Activated CD8-positive, alpha-beta memory T cell treated with anti-CD3 and anti-CD28 coated beads, Interleukin-2, amount 50 U/mL, for 24 hours (primary cell): ENCODE measurements around the gene DHRS4L2.

Experiments
- DNase-seq: peaks from one replicate; pipeline ENCODE4 v3.0.0-alpha.2; 2020; ENCODE audit errors: extremely low read depth

The DHRS4L2 gene

DNA sequence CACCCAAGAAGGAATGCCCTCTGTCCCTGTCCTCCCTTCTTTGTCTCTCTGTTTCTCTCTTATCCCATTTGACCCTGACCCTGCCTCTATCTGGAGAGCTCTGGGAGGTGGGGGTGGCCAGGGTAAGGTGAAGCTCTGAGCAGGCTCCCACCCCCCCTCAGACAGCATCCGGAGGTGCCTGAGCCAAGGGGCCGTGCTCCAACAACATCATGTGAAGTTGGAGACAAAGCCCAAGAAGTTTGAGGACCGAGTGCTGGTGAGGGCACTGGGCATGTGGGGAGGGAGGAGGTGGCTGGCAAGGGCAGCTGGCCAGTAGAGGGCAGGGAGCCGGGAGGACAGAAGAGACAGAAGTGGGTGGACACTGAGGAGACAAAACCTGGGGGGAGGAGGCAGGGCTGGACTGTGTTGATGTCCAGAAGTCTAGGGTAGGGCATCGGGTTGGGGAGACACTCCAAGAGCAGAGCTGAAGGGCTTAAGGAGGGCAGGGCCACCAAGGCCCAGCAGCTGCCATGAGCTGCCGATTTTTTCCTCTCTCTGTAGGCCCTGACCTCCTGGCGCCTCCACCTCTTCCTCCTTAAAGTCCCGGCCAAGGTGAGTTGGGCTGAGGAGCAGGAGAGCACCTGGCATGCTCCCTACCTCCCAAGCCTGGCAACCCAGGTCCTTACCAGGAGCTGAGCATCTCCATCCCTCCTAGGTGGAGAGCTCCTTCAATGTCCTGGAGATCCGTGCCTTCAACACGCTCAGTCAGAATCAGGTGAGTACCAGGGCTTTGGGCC is 65.0 kb downstream of the DHRS4L2 start:
- DNase-seq: no peak

DNA sequence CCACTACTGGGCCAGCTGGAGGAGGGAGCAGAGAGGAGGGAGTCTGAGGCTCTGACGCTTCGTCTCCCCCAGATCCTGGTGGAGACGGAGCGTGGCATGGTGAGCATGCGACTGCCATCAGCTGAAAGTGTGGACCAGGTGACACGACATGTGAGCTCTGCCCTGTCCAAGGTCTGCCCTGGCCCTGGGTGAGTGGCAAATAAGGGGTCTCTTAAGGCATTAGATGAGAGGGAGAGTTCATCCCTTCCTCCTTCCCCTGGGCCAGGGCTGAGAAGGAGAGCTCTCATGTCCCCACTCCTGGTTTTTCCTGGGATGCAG is 65.6 kb downstream of the DHRS4L2 start:
- DNase-seq: no peak

DNA sequence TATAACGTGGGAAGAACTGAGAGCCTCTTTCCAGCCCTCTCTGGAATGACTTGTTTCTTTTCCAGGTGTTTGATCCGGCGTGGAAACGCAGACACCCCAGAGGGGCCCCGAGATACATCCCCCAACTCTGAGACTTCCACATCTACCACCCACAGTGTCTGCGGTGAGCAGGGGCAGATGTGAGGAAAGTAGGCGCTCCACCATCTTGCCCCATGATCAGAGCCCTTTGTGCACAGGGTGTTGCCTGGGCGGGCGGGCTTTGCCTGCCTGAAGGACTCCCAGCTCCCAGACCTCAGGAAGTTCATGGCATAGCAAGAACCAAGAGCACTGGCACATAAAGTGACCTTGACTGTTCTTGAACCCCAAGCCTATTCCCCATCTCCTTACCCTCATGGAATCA is 65.9 kb downstream of the DHRS4L2 start:
- DNase-seq: no peak
